ENCODE results near the gene PELI1. TPM values are rescaled to one million over a fixed set of nuclear protein-coding genes. Genes with fewer than 3 reads are reported as not detected.
A peak's percentile ranks its signal among the peaks of the same experiment; 100 is the strongest.

PELI1 gene
- total RNA-seq, 1 experiment from 2014 or later: 61.0 TPM

DNA sequence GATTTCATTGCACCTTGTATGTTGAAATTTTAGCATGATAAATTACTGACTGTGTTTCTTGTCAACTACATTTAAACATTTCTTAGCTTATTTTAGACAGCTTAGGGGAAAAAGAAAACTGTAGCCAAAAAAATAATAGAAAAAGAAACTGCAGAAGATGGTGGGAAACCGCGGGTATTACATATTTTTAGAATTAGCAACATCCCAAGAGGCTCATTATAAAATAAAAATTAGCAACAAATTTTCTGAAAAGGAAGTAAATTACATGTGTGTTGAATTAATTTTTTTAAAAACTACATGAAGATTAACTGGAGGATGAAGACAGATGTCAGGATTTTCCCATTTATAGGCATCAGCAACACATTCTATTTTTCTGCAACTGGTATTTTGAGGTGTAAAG, 4.3 kb downstream of the PELI1 start:
- Histone ChIP-seq H3K56ac (ENCODE audit: insufficient read length, low read depth, low read length) (no peak overlapping the region), H3K9me3 (ENCODE audit: control insufficient read depth, low read depth, low read length) (no peaks in the 10 kb centered on the region), H2BK120ac (ENCODE audit: low read depth, low read length, poor library complexity, severe bottlenecking) (no peak overlapping the region), H3K23me2 (ENCODE audit: insufficient read length, low read depth, low read length, poor library complexity, severe bottlenecking) (peaks cover 2% of the 10 kb centered on the region), H3K23ac (ENCODE audit: insufficient read length, low read depth, low read length) (no peak overlapping the region), H3K9ac (ENCODE audit: extremely low read depth, insufficient read length, low read length) (no peak overlapping the region), H2BK20ac (ENCODE audit: low read depth, low read length, poor library complexity, severe bottlenecking) (no peak overlapping the region), H2AFZ (ENCODE audit: low read length) (no peak overlapping the region), H2AK5ac (ENCODE audit: insufficient read length, low read length) (no peak overlapping the region), H3K4me2 (ENCODE audit: insufficient read depth, insufficient read length, low read length) (no peak overlapping the region), H3K79me1 (ENCODE audit: insufficient read depth, low read depth, low read length, poor library complexity, severe bottlenecking) (peaks cover 11% of the 10 kb centered on the region), H3K79me2 (ENCODE audit: insufficient read depth, low read length) (peaks cover 32% of the 10 kb centered on the region; the same call in 1 of the 2 replicates), H4K8ac (replicated peaks; ENCODE audit: insufficient read length, low read depth, low read length) (no peak overlapping the region), H4K91ac (ENCODE audit: insufficient read length, low read depth, low read length) (no peak overlapping the region), H4K20me1 (ENCODE audit: control insufficient read depth, insufficient read depth, insufficient read length) (no peaks in the 10 kb centered on the region), H2BK5ac (ENCODE audit: insufficient read length, low read length) (no peak overlapping the region), H2BK15ac (ENCODE audit: low read depth, low read length) (no peak overlapping the region), H3K4ac (ENCODE audit: low read depth, low read length) (no peak overlapping the region), H3K27me3 (ENCODE audit: insufficient read depth, low read length) (no peaks in the 10 kb centered on the region), H2BK12ac (ENCODE audit: insufficient read length, low read depth, low read length) (no peak overlapping the region), H3K18ac (ENCODE audit: insufficient read length, low read depth, low read length) (no peak overlapping the region), H3K4me1 (ENCODE audit: insufficient read depth, low read length) (peaks cover 3% of the 10 kb centered on the region; the same call in 1 of the 2 replicates), H3K27ac (ENCODE audit: insufficient read length, low read depth, low read length) (no peak overlapping the region), H4K5ac (ENCODE audit: insufficient read length, low read depth, low read length) (no peak overlapping the region), H3K14ac (ENCODE audit: insufficient read depth, low read length) (no peak overlapping the region), H3T11ph (ENCODE audit: low read length) (no peak overlapping the region)
- no peaks in the 10 kb centered on the region; a peak in 2 of 5 replicates for H3K9me3 Mint-ChIP-seq
- DNase-seq: no peak
- no peak overlapping the region for H3K4me3 Mint-ChIP-seq
- no peaks in the 10 kb centered on the region for H3K27me3 Mint-ChIP-seq (ENCODE audit: low read depth)
- H3K27ac Mint-ChIP-seq: peak overlapping the region in 1 of 3 experiments; percentile 84; a peak in 1 of 7 replicates
- peaks cover 10 to 21% (median 14%) of the 10 kb centered on the region in 3 experiments for H3K36me3 Mint-ChIP-seq (ENCODE audit: insufficient read depth in 1 of 3, low read depth in 3 of 3)
- TF ChIP-seq, protein P1, sequence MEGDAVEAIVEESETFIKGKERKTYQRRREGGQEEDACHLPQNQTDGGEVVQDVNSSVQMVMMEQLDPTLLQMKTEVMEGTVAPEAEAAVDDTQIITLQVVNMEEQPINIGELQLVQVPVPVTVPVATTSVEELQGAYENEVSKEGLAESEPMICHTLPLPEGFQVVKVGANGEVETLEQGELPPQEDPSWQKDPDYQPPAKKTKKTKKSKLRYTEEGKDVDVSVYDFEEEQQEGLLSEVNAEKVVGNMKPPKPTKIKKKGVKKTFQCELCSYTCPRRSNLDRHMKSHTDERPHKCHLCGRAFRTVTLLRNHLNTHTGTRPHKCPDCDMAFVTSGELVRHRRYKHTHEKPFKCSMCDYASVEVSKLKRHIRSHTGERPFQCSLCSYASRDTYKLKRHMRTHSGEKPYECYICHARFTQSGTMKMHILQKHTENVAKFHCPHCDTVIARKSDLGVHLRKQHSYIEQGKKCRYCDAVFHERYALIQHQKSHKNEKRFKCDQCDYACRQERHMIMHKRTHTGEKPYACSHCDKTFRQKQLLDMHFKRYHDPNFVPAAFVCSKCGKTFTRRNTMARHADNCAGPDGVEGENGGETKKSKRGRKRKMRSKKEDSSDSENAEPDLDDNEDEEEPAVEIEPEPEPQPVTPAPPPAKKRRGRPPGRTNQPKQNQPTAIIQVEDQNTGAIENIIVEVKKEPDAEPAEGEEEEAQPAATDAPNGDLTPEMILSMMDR (conservative IDR thresholded peaks at IDR 0.05): no peak
- WGBS (ENCODE audit: extremely low coverage, insufficient read length, low lambda C conversion rate): no CpG with 5 or more reads among the region's 2 CpGs
- H3K4me1 Mint-ChIP-seq: peaks cover 57 to 58% of the 10 kb centered on the region in 2 experiments

Measured in H9 (cell line).